ENCODE results near the gene MND1. TPM values are rescaled to one million over a fixed set of nuclear protein-coding genes. Genes with fewer than 3 reads are reported as not detected.

The MND1 gene
- total and polyA plus RNA-seq, 2 experiments from 2014 or later: 1.2 to 4.9 TPM

DNA sequence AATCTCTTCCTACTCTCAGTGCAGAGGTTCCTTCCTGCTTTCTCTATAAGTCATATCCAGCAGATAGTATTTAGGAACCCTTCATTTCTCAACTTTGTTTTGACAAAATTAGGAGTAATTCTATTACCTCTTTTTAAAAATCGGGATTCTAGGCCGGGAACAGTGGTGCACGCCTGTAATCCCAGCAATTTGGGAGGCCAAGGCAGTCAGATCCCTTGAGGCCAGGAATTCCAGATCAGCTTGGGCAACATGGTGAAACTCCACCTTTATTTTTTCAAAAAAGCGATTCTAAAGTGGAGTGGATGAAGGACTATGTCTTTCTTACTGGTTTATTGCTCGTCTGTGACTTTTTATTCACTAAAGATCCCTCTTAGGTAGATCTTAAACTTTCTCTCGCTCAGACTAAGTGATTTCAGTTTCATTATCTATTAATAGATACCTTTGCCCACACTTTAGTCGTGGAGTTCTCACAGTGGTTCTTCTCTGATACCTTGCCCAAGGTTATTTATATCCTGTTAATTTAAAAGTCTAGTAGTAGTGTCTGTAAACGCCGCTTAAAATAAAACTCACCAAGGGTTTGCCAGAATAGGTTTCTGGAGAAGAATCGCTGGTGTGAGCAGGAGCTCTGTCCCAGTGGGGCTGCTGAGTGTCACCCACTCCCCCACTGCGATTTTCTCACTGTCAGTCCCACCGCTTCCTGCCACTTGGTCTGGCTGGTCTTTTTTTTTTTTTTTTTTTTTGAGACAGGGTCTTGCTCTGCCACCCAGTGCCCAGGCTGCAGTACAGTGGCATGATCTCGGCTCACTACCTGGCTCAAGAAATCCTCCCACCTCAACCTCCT lies 94.6 kb downstream of the MND1 start:
- no peak overlapping the region for H3K9ac ChIP-seq
- no peaks in the 10 kb centered on the region for H4K20me1 ChIP-seq (ENCODE audit: insufficient read depth)
- H3K9me3 ChIP-seq (ENCODE audit: low read depth): no peaks in the 10 kb centered on the region
- in situ Hi-C loops (cut with MboI): loop anchor here (10.0 kb wide), 1 partner anchor 136 kb away; no protein-coding TSS in a partner anchor
- H3K79me2 ChIP-seq (ENCODE audit: insufficient read depth): no peaks in the 10 kb centered on the region
- TF ChIP-seq EZH2phosphoT487 (IDR thresholded peaks at IDR 0.05; ENCODE audit: insufficient read depth, low read depth) (no peak), EZH2 (IDR thresholded peaks at IDR 0.05; ENCODE audit: insufficient read depth, poor library complexity, severe bottlenecking) (no peak)
- WGBS, 2 experiments (ENCODE audit: low coverage in 1 of 2, low lambda C conversion rate in 2 of 2, missing lambda C conversion rate in 2 of 2): 90 to 91% methylated on average over 13 of the region's 13 CpGs
- no peak overlapping the region for H3K4me2 ChIP-seq (ENCODE audit: unreplicated experiment)
- DNase-seq: no peak
- H2AFZ ChIP-seq: no peak overlapping the region
- H3K27ac ChIP-seq: no peak overlapping the region
- H3K9me2 ChIP-seq (ENCODE audit: insufficient read depth): no peaks in the 10 kb centered on the region
- no peaks in the 10 kb centered on the region for H3K27me3 ChIP-seq (replicated peaks; ENCODE audit: insufficient read depth)
- no peak overlapping the region for H3K4me3 ChIP-seq
- H3F3A ChIP-seq (ENCODE audit: insufficient read depth): peaks cover under 1% of the 10 kb centered on the region; the same call in 1 of the 2 replicates
- H3K4me1 ChIP-seq (ENCODE audit: insufficient read depth): no peaks in the 10 kb centered on the region
- no peaks in the 10 kb centered on the region for H3K36me3 ChIP-seq (ENCODE audit: low read depth)

DNA sequence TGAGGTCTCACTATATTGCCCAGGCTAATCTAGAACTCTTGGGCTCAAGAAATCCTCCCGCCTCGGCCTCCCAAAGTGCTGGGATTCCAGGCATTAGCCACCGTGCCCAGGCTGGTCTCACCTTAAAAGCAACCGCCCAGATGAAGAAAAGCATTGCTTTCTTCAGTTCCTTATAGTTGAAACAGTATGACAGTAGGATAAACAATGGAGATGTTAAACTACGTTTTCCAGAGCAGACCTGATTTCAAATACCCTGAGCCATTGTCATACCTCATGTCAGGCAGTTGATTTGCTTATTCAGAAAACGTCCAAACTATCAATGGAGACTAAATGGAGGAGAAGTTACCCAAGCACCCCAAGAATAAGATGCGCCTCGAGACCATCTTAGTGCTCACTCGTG lies 95.3 kb downstream of the MND1 start:
- Histone ChIP-seq H3K9me2 (ENCODE audit: insufficient read depth) (no peaks in the 10 kb centered on the region), H3K79me2 (ENCODE audit: insufficient read depth) (no peaks in the 10 kb centered on the region), H3F3A (ENCODE audit: insufficient read depth) (no peaks in the 10 kb centered on the region), H3K27ac (no peak overlapping the region), H2AFZ (no peak overlapping the region), H3K4me3 (no peak overlapping the region), H3K27me3 (replicated peaks; ENCODE audit: insufficient read depth) (no peaks in the 10 kb centered on the region), H3K4me1 (ENCODE audit: insufficient read depth) (no peaks in the 10 kb centered on the region), H4K20me1 (ENCODE audit: insufficient read depth) (no peaks in the 10 kb centered on the region), H3K4me2 (ENCODE audit: unreplicated experiment) (no peak overlapping the region), H3K36me3 (ENCODE audit: low read depth) (no peaks in the 10 kb centered on the region), H3K9ac (no peak overlapping the region), H3K9me3 (ENCODE audit: low read depth) (no peaks in the 10 kb centered on the region)
- DNase-seq: no peak
- TF ChIP-seq EZH2 (IDR thresholded peaks at IDR 0.05; ENCODE audit: insufficient read depth, poor library complexity, severe bottlenecking): no peak
- in situ Hi-C loops (cut with MboI): loop anchor here (10.0 kb wide), 1 partner anchor 135 kb away; no protein-coding TSS in a partner anchor
- 91 to 96% methylated on average over 9 of the region's 9 CpGs for WGBS, 2 experiments (ENCODE audit: low coverage in 1 of 2, low lambda C conversion rate in 2 of 2, missing lambda C conversion rate in 2 of 2)

DNA sequence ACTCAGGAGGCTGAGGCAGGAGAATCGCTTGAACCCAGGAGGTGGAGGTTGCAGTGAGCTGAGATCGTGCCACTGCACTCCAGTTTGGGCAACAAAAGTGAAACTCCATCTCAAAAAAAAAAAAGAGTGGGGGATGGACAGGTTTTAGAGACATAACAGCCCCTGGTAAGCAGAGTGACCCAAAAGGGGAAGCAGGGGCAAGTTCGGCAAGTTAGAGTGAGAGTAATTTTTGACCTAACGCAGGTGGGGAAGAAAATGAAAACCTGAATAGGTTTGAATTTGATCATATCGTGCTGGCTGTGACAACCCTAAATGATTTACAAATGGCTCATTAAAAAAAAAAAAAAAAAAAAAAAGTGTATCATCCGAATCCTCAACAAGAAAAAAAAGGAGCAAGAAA lies 96.0 kb downstream of the MND1 start:
- no peaks in the 10 kb centered on the region for H3K9me2 ChIP-seq (ENCODE audit: insufficient read depth)
- H3K4me2 ChIP-seq (ENCODE audit: unreplicated experiment): no peak overlapping the region
- H3F3A ChIP-seq (ENCODE audit: insufficient read depth): no peaks in the 10 kb centered on the region
- WGBS, 2 experiments (ENCODE audit: low coverage in 1 of 2, low lambda C conversion rate in 2 of 2, missing lambda C conversion rate in 2 of 2): 90 to 91% methylated on average over 6 of the region's 6 CpGs
- H3K79me2 ChIP-seq (ENCODE audit: insufficient read depth): no peaks in the 10 kb centered on the region
- H3K9me3 ChIP-seq (ENCODE audit: low read depth): no peaks in the 10 kb centered on the region
- no peak for DNase-seq
- in situ Hi-C loops (cut with MboI): no loop called here
- no peaks in the 10 kb centered on the region for H3K27me3 ChIP-seq (replicated peaks; ENCODE audit: insufficient read depth)
- H2AFZ ChIP-seq: no peak overlapping the region
- no peaks in the 10 kb centered on the region for H3K4me1 ChIP-seq (ENCODE audit: insufficient read depth)
- H3K9ac ChIP-seq: no peak overlapping the region
- no peak overlapping the region for H3K4me3 ChIP-seq
- H3K27ac ChIP-seq: no peak overlapping the region
- no peaks in the 10 kb centered on the region for H4K20me1 ChIP-seq (ENCODE audit: insufficient read depth)
- TF ChIP-seq EZH2 (IDR thresholded peaks at IDR 0.05; ENCODE audit: insufficient read depth, poor library complexity, severe bottlenecking): no peak
- no peaks in the 10 kb centered on the region for H3K36me3 ChIP-seq (ENCODE audit: low read depth)

DNA sequence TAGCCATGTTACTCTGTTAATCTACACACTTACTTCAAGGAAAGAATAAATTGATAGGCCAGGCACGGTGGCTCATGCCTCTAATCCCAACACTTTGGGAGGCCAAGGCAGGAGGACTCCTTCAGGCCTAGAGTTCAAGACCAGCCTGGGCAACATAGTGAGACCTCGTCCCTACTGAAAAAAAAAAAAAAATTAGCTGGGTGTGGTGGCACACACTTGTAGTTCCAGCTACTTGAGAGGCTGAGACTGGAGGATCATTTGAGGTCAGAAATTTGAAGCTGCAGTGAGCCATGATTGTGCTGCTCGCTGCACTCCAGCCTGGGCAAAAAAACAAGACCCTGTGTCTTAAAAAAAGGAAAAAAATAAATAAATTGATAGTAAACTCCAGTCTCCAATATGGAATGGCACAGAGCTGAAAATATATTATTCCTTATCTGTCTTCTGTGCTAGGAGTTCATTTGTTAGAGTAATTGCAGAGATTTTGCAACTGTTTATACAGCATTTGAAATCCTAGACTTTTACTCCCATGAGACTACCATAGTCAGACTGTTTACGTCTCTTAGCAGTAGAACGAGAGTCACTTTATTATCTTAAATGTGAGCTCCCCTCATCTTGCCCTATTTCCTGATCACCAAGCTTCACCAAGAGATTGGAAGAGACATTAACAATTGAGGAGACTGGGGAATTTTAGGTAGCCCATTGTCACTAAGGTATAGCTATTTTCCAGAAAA lies 102.9 kb downstream of the MND1 start:
- in situ Hi-C loops (cut with MboI): no loop called here
- Histone ChIP-seq H3K9ac (no peak overlapping the region), H3K4me3 (no peak overlapping the region; the same call in 1 of the 2 replicates), H4K20me1 (ENCODE audit: insufficient read depth) (no peaks in the 10 kb centered on the region), H3K9me3 (ENCODE audit: low read depth) (no peaks in the 10 kb centered on the region), H3K79me2 (ENCODE audit: insufficient read depth) (no peaks in the 10 kb centered on the region), H3K27me3 (replicated peaks; ENCODE audit: insufficient read depth) (no peaks in the 10 kb centered on the region), H3F3A (ENCODE audit: insufficient read depth) (no peaks in the 10 kb centered on the region), H3K4me2 (ENCODE audit: unreplicated experiment) (peak overlapping the region; percentile 11), H3K36me3 (ENCODE audit: low read depth) (no peaks in the 10 kb centered on the region), H3K4me1 (ENCODE audit: insufficient read depth) (peaks cover 5% of the 10 kb centered on the region; the same call in 1 of the 2 replicates), H3K9me2 (ENCODE audit: insufficient read depth) (no peaks in the 10 kb centered on the region), H2AFZ (peak overlapping the region; percentile 42; the same call in 1 of the 2 replicates), H3K27ac (no peak overlapping the region)
- whole genome bisulfite sequencing, 2 experiments (ENCODE audit: low coverage in 1 of 2, low lambda C conversion rate in 2 of 2, missing lambda C conversion rate in 2 of 2): 77% methylated on average over 5 of the region's 5 CpGs
- DNase-seq: peak; percentile 52
- TF ChIP-seq EZH2 (IDR thresholded peaks at IDR 0.05; ENCODE audit: insufficient read depth, poor library complexity, severe bottlenecking): no peak
- TF ChIP-seq EZH2phosphoT487 (IDR thresholded peaks at IDR 0.05; ENCODE audit: insufficient read depth, low read depth): no peak
